Heart right ventricle (tissue), 16 donors: ENCODE measurements around the gene FBN1. TPM values are rescaled to one million over a fixed set of nuclear protein-coding genes. Genes with fewer than 3 reads are reported as not detected.

Experiments used
- ATAC-seq, 8 donors: fragments of 200-7000 bp; cut with Tn5 transposase; one replicate each; pipeline ENCODE4 v1.9.1; 2020; ENCODE audit warnings: mild to moderate bottlenecking in 8 of 8, moderate library complexity in 8 of 8, moderate number of reproducible peaks in 1 of 8
- DNase-seq, 2 donors: peaks; one replicate each; pipeline ENCODE4 v3.0.0-alpha.2; 2020
- H3K27ac ChIP-seq, 10 donors: fragments of 200-600 bp; sonication (generic) in 2 of 10; one replicate each; pipeline versions ENCODE4 v1.5.0 to v1.8.0; 2020 to 2022; ENCODE audit warnings: mild to moderate bottlenecking in 3 of 10
- H3K27me3 ChIP-seq, 7 donors: fragments of 200-600 bp; one replicate each; pipeline ENCODE4 v1.8.0; 2021 to 2022; ENCODE audit warnings: mild to moderate bottlenecking in 2 of 7
- H3K36me3 ChIP-seq, 9 donors: fragments of 200-600 bp; sonication (generic) in 1 of 9; one replicate each; pipeline versions ENCODE4 v1.5.0 to v1.8.0; 2020 to 2022; ENCODE audit warnings: mild to moderate bottlenecking in 2 of 9
- H3K4me1 ChIP-seq, 9 donors: fragments of 200-600 bp; sonication (generic) in 1 of 9; one replicate each; pipeline versions ENCODE4 v1.5.0 to v1.8.0; 2020 to 2022; ENCODE audit warnings: mild to moderate bottlenecking in 4 of 9
- H3K4me3 ChIP-seq, 10 donors: fragments of 200-600 bp; sonication (generic) in 2 of 10; one replicate each; pipeline versions ENCODE4 v1.5.0 to v1.8.0; 2020 to 2022; ENCODE audit warnings: mild to moderate bottlenecking in 7 of 10, moderate library complexity in 2 of 10
- H3K9me3 ChIP-seq, 11 donors: fragments of 200-600 bp in 10 of 11; sonication (generic) in 2 of 11; one replicate each; pipeline versions ENCODE4 v1.5.0 to v1.8.0; 2013 to 2022; ENCODE audit warnings: mild to moderate bottlenecking in 2 of 11, control low read depth in 1 of 11, moderate library complexity in 1 of 11
- CTCF ChIP-seq, 9 donors: fragments of 200-600 bp; sonication (generic) in 2 of 9; IDR thresholded peaks; one replicate each; pipeline versions ENCODE4 v1.5.0 to v1.8.0; 2021 to 2022; ENCODE audit warnings: antibody characterized with exemption in 9 of 9, mild to moderate bottlenecking in 5 of 9, moderate library complexity in 1 of 9
- WGBS, 2 donors: extraction: QIAGEN DNeasy Blood & Tissue Kit; methylation state at CpG; one replicate each; pipeline ENCODE4 v1.1.7; 2013; ENCODE audit warnings: inconsistent platforms in 1 of 2; 5-methylcytosine and 5-hydroxymethylcytosine counted together
- intact Hi-C, 10 donors: fragments of 100-400 bp; cut with DNase I; formaldehyde crosslinking; loops; one replicate each; pipeline versions ENCODE4 v1.11.1 to v1.14.2; 2022
- polyA plus RNA-seq, 2 donors: library from polyadenylated mRNA; stranded (reverse); fragments of 200-250 nt; gene quantifications; one replicate each; pipeline ENCODE4 v1.2.3, GENCODE V29; 2013
- total RNA-seq, 10 donors: library from RNA; stranded (reverse); fragmentation: NEBNext Ultra II Directional in 3 of 10; extraction: Animal tissue kit (Norgen Biotek cat#: 25700) in 3 of 10; gene quantifications; one replicate each; pipeline versions ENCODE4 v1.2.1 to v1.2.4, GENCODE V29; 2021 to 2023
- donor health status: Arrhythmogenic right ventricular cardiomyopathy.
- donor health status: ischemic (EF 13 %, LVEDD 7.1; RV severe dilation, severe dysfunction).
- donor health status: healthy with polysubstance abuse.
- donor health status: DM: no; HTN: yes; CAD: no.
- donor health status: DM: no; HTN: no; CAD: no.
- donor health status: ischemic (EF 25% LVEDD 6.9; RV normal size, moderate dysfunction).
- donor health status: ischemic (EF 25% LVEDD 5.7; RV mildly dilated, moderate dysfunction).
- donor health status: healthy.
- donor health status: DM: yes; HTN: yes; CAD: no.
- donor health status: Ischemic cardiomyopathy.
- donor health status: ischemic (EF 35%, LVEDD 5.7; RV mildly dilated, moderate dysfunction).
- donor health status: nonischemic (EF 11% LVEDD 7.7; RV severe dilation, severe dysfunction).
- donor health status: DM: yes; HTN: yes; CAD: no.
- donor health status: PGD.
- donor health status: ischemic (EF 29% LVEDD 5.4; RV normal size, mild dysfunction).
- donor health status: nonischemic (EF 23%, LVEDD 6.1; RV moderate dilation, normal function).

Gene FBN1
- total and polyA plus RNA-seq, 12 donors = 7.0 to 116 (median 31.1) TPM

- WGBS, 2 donors = 83 to 84% methylated on average over 6 of the region's 6 CpGs
- H3K36me3 ChIP-seq = no peaks in the 10 kb centered on the region
- H3K4me1 ChIP-seq = peaks cover 0 to 4% (median 0%) of the 10 kb centered on the region in 9 donors
- peak overlapping the region in 1 of 10 donors; percentile 64 for H3K27ac ChIP-seq
- intact Hi-C loops = loop anchor here in 1 of 10 donors (10.0 kb wide), 2 partner anchors 72 to 142 kb away; no protein-coding TSS in a partner anchor
- no peak overlapping the region for H3K4me3 ChIP-seq
- no peaks in the 10 kb centered on the region for H3K27me3 ChIP-seq
- TF ChIP-seq CTCF (IDR thresholded peaks at IDR 0.05) = no peak
- ATAC-seq = no peak
- DNase-seq = no peak
- H3K9me3 ChIP-seq = no peaks in the 10 kb centered on the region
These were observed 7.1 kb upstream of the FBN1 start for GRCh38 chr15:48652510-48653076.

- no peaks in the 10 kb centered on the region for H3K9me3 ChIP-seq
- H3K27ac ChIP-seq = no peak overlapping the region
- no peak overlapping the region for H3K4me3 ChIP-seq
- peaks cover 0 to 13% (median 3%) of the 10 kb centered on the region in 9 donors for H3K4me1 ChIP-seq
- intact Hi-C loops = loop anchor here in 1 of 10 donors (10.0 kb wide), 2 partner anchors 74 to 144 kb away; no protein-coding TSS in a partner anchor
- WGBS, 2 donors = 85 to 93% methylated on average over 2 of the region's 2 CpGs
- no peak for DNase-seq
- peaks cover 0 to 4% (median 0%) of the 10 kb centered on the region in 7 donors for H3K27me3 ChIP-seq
- no peaks in the 10 kb centered on the region for H3K36me3 ChIP-seq
- no peak for ATAC-seq
- TF ChIP-seq CTCF (IDR thresholded peaks at IDR 0.05) = no peak
These were observed 5.4 kb upstream of the FBN1 start for GRCh38 chr15:48650931-48651330.

GRCh38 chr15:48647962-48648361 lies 2.5 kb upstream of the FBN1 start:
- intact Hi-C loops = loop anchor here in 5 of 10 donors (5.0 to 10.0 kb wide), 9 partner anchors 93 to 293 kb away; no protein-coding TSS in a partner anchor
- peak in 4 of 9 donors; percentile 17 to 29 (median 22) for TF ChIP-seq CTCF (IDR thresholded peaks at IDR 0.05)
- no peak for ATAC-seq
- no peak for DNase-seq
- Histone ChIP-seq H3K36me3 (no peaks in the 10 kb centered on the region), H3K27ac (peak overlapping the region in 1 of 10 donors; percentile 25), H3K4me3 (no peak overlapping the region), H3K4me1 (peaks cover 0 to 20% (median 0%) of the 10 kb centered on the region in 9 donors), H3K27me3 (peaks cover 0 to 30% (median 6%) of the 10 kb centered on the region in 7 donors), H3K9me3 (no peaks in the 10 kb centered on the region)

- Histone ChIP-seq H3K36me3 (peaks cover 0 to 6% (median 0%) of the 10 kb centered on the region in 9 donors), H3K27ac (peak overlapping the region; percentile 85 to 93 (median 90)), H3K4me1 (peaks cover 0 to 37% (median 9%) of the 10 kb centered on the region in 9 donors), H3K4me3 (peak overlapping the region; percentile 64 to 96 (median 89)), H3K9me3 (no peaks in the 10 kb centered on the region), H3K27me3 (peaks cover 0 to 30% (median 6%) of the 10 kb centered on the region in 7 donors)
- WGBS, 2 donors = 41 to 46% methylated on average over 11 of the region's 11 CpGs
- intact Hi-C loops = loop anchor here in 5 of 10 donors (5.0 to 10.0 kb wide), 9 partner anchors 92 to 292 kb away; no protein-coding TSS in a partner anchor
- ATAC-seq (peak in 2 of 8 donors; percentile 2), DNase-seq (no peak)
- TF ChIP-seq CTCF (IDR thresholded peaks at IDR 0.05) = no peak
These were observed 822 bp upstream of the FBN1 start for GRCh38 chr15:48646331-48646730.
